ENCODE results near the gene DMD.

Gene DMD

DNA sequence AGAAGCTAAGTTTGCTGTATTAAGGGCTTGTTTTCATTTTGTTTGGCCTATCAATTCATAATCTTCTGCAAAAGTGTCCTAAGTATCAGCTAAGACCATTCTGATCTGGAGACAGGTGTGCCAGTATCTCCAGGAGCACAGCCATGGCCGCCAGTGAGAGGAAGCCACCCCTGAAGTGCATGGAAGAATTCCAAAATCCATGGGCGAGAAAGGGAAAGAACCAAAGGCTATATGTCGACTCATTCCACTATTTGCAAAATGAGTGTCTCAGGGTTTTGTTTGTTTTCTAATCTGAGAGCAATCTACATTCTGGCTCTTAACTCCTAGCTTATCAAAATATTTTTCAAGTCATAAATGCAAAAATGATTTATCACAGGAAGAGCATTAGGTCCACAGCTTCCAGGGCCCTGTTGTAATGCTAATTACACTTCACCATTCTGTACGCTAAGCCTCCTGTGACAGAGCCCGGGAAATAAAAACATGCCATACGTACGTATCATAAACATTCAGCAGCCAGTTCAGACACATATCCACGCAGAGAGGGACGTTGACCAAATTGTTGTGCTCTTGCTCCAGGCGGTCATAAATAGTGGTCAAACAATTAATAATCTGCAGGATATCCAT, 2002.2 kb downstream of the DMD start:
- Histone ChIP-seq H3K27me3 (ENCODE audit: control insufficient read depth, insufficient read depth, low read length) (no peaks in the 10 kb centered on the region), H3K4me1 (ENCODE audit: control insufficient read depth, insufficient read depth, low read length) (no peaks in the 10 kb centered on the region), H3K36me3 (ENCODE audit: control insufficient read depth, insufficient read depth, low read length) (no peaks in the 10 kb centered on the region), H3K9me3 (ENCODE audit: control insufficient read depth, low read length) (no peaks in the 10 kb centered on the region), H3K9ac (ENCODE audit: low read length) (no peak overlapping the region), H3K4me3 (ENCODE audit: low read length) (no peak overlapping the region)

DNA sequence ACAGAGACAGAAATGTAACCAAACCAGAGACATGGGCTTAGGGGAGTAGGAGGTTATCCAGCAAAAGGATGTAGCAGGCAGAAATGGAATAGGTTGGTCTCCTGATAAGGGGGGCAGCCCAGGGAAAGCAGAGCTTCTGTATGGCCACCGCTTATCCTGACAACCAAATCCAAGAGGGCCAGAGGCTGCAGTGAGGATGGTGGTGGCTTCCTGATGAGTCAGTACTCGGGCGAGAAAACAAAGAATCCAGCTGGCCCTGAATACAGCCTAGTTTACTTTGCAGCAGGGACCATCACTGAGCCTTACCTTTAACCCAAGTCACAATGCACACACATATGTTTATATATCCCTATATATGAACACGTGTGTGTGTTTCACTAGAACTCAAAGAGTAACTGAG, 2009.8 kb downstream of the DMD start:
- no peaks in the 10 kb centered on the region for H3K36me3 ChIP-seq (ENCODE audit: control insufficient read depth, insufficient read depth, low read length)
- no peak overlapping the region for H3K9ac ChIP-seq (ENCODE audit: low read length)
- H3K27me3 ChIP-seq (ENCODE audit: control insufficient read depth, insufficient read depth, low read length) = no peaks in the 10 kb centered on the region
- H3K4me3 ChIP-seq (ENCODE audit: low read length) = no peak overlapping the region
- no peaks in the 10 kb centered on the region for H3K9me3 ChIP-seq (ENCODE audit: control insufficient read depth, low read length)
- H3K4me1 ChIP-seq (ENCODE audit: control insufficient read depth, insufficient read depth, low read length) = no peaks in the 10 kb centered on the region

DNA sequence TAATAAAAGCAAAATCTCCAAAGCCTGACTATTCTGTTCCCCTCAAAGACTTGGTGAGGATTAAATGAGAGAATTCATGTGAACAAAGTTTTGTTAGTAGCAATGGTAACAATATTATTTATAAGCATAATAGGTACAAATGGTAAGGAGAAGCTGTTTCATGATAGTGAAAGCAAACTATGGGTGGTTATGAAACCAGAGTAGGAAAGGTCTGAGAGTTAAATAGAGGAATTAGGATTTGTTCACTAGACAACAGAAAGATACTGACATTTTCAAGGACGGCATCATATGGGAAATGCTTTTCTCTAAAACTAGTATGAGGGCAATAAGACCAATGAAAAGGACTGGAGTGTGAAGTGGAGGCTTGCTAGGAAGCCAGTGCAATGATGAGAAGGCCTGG, 2010.9 kb downstream of the DMD start:
- Histone ChIP-seq H3K36me3 (ENCODE audit: control insufficient read depth, insufficient read depth, low read length) (no peaks in the 10 kb centered on the region), H3K9ac (ENCODE audit: low read length) (no peak overlapping the region), H3K4me3 (ENCODE audit: low read length) (no peak overlapping the region), H3K9me3 (ENCODE audit: control insufficient read depth, low read length) (no peaks in the 10 kb centered on the region), H3K4me1 (ENCODE audit: control insufficient read depth, insufficient read depth, low read length) (no peaks in the 10 kb centered on the region), H3K27me3 (ENCODE audit: control insufficient read depth, insufficient read depth, low read length) (no peaks in the 10 kb centered on the region)

DNA sequence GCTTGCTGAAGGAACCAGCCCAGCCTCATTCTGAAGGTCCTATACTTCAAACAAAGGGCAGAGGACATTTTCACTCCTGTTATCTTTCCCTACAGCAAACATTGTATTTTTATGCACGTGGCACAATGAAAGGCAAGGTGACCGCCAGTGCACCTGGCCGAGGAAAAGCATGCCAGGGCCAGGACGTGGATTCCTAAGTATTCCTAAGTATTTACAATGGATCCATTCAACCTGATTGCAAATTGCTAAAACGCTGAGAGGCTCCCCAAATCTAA, 2011.6 kb downstream of the DMD start:
- no peak overlapping the region for H3K4me3 ChIP-seq (ENCODE audit: low read length)
- no peak overlapping the region for H3K9ac ChIP-seq (ENCODE audit: low read length)
- H3K36me3 ChIP-seq (ENCODE audit: control insufficient read depth, insufficient read depth, low read length) = no peaks in the 10 kb centered on the region
- no peaks in the 10 kb centered on the region for H3K4me1 ChIP-seq (ENCODE audit: control insufficient read depth, insufficient read depth, low read length)
- H3K9me3 ChIP-seq (ENCODE audit: control insufficient read depth, low read length) = no peaks in the 10 kb centered on the region
- H3K27me3 ChIP-seq (ENCODE audit: control insufficient read depth, insufficient read depth, low read length) = no peaks in the 10 kb centered on the region

DNA sequence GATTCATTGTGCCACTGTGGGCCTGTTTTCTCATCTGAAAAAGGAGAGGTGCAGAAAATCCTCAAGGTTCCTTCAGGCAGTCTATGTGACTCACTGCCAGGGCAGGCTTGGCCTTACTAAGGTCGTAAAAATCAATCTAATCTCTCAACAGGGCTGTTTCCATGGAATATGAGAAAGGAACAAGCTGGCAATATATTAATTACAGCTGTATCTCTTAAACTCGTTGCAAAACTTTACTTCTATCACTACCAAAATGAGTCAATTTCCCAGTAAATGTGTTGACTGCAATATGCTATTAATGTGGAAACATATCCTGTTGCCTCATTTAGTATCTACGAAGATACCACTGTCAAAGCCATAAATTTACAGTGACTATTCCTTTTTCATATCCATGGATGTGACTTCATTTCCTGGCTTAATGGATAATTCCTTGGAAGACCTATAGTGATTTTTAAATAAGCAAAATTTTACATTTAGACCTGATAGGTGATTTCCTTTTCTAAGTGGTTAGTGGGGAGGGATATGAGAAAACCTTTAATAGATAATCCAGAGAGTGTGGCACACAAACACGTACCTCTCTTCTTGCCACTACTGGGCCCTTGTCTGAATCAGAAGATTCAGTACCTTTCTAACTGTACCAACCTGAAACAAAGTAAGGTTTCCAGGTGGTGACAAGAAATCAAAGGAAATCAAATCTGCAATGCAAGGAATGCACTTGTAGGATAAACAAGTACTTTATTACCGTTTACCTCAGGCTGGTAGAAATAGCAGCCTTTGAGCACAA, 2012.1 kb downstream of the DMD start:
- no peaks in the 10 kb centered on the region for H3K9me3 ChIP-seq (ENCODE audit: control insufficient read depth, low read length)
- no peaks in the 10 kb centered on the region for H3K4me1 ChIP-seq (ENCODE audit: control insufficient read depth, insufficient read depth, low read length)
- no peak overlapping the region for H3K4me3 ChIP-seq (ENCODE audit: low read length)
- no peaks in the 10 kb centered on the region for H3K36me3 ChIP-seq (ENCODE audit: control insufficient read depth, insufficient read depth, low read length)
- no peaks in the 10 kb centered on the region for H3K27me3 ChIP-seq (ENCODE audit: control insufficient read depth, insufficient read depth, low read length)
- H3K9ac ChIP-seq (ENCODE audit: low read length) = no peak overlapping the region

DNA sequence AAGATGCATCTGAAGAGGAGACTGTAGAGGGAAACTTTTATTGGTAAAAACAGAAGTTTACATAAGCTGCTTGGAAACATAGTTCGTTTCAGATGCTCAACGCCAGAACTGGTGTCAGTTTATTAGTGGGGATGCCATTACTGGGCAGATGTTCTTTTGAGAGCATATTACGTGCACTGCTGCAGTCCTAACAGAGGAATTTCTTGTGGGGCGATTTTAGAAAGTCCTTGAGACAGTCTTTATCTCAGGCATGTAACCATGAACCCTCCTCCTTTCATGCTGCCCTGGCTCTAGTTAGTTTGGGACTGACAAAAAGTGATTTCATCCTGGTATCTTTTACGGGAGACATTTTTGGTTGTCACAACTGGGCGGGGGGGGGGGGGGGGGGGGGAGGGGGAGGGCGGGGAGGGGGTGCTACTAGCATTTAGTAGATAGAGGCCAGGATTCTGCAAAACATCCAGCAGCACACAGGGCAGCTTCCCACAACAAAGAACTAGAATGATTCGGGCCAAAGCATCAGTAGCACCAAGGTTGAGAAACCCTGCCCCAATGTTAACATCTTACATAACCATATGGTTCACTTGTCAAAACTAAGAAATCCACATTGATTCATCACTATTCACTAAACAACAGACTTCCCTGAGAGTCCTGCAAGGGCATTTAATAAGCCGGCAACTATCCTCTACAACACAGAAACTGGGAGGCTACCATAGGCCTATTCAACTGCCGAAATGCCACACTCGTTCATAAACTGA, 2021.0 kb downstream of the DMD start:
- Histone ChIP-seq H3K9me3 (ENCODE audit: control insufficient read depth, low read length) (no peaks in the 10 kb centered on the region), H3K4me1 (ENCODE audit: control insufficient read depth, insufficient read depth, low read length) (no peaks in the 10 kb centered on the region), H3K27me3 (ENCODE audit: control insufficient read depth, insufficient read depth, low read length) (no peaks in the 10 kb centered on the region), H3K4me3 (ENCODE audit: low read length) (no peak overlapping the region), H3K9ac (ENCODE audit: low read length) (no peak overlapping the region), H3K36me3 (ENCODE audit: control insufficient read depth, insufficient read depth, low read length) (no peaks in the 10 kb centered on the region)

DNA sequence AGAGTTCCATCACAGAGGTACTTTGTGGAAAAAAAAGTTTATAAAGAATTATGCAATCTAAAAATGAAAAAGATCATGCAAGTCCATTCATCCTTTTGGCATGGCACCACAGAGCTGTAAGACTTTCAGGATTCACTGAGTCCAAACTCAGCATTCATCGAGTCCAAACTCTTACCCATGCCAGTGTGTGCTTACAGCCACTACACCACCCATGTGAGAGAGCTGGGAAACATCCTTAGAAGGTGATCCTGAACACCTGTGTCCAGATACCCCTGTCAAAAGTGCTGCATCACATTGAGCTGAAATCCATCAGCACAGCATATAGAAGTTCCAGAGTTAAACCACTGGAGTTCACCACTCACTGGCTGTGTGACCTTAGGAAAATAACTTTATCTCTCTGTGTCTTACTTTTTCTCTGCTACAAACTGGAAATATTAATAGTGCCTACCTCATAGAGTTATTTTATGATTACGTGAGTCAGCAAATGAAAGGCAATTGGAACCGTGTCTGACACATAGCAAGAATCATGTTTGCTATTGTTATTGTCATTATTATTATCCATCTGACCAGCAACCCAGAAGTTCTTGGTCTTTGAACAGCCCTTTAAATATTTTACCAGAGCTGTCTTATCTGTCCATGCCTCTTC, 2024.5 kb downstream of the DMD start:
- H3K36me3 ChIP-seq (ENCODE audit: control insufficient read depth, insufficient read depth, low read length) = no peaks in the 10 kb centered on the region
- H3K4me3 ChIP-seq (ENCODE audit: low read length) = no peak overlapping the region
- H3K4me1 ChIP-seq (ENCODE audit: control insufficient read depth, insufficient read depth, low read length) = no peaks in the 10 kb centered on the region
- H3K27me3 ChIP-seq (ENCODE audit: control insufficient read depth, insufficient read depth, low read length) = no peaks in the 10 kb centered on the region
- no peak overlapping the region for H3K9ac ChIP-seq (ENCODE audit: low read length)
- H3K9me3 ChIP-seq (ENCODE audit: control insufficient read depth, low read length) = no peaks in the 10 kb centered on the region

DNA sequence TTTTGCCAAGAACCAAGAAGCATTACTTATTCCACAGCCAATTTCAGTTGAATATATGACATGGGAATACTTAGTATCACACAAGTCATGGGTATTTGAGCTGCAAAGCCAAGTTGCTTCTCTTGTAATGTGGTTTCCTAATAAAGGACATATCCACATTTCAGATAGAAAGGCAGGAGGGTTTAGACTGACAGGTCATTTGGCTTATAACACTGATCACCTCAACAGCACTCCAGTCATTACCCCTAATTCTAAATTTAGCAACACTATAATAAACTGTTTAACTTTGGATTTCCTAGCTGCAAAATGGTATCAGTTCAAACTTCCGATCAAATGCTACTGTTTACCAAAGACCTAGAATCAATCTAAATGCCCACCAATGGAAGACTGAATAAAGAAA, 2025.5 kb downstream of the DMD start:
- Histone ChIP-seq H3K36me3 (ENCODE audit: control insufficient read depth, insufficient read depth, low read length) (no peaks in the 10 kb centered on the region), H3K4me1 (ENCODE audit: control insufficient read depth, insufficient read depth, low read length) (no peaks in the 10 kb centered on the region), H3K9ac (ENCODE audit: low read length) (no peak overlapping the region), H3K27me3 (ENCODE audit: control insufficient read depth, insufficient read depth, low read length) (no peaks in the 10 kb centered on the region), H3K9me3 (ENCODE audit: control insufficient read depth, low read length) (no peaks in the 10 kb centered on the region), H3K4me3 (ENCODE audit: low read length) (no peak overlapping the region)

DNA sequence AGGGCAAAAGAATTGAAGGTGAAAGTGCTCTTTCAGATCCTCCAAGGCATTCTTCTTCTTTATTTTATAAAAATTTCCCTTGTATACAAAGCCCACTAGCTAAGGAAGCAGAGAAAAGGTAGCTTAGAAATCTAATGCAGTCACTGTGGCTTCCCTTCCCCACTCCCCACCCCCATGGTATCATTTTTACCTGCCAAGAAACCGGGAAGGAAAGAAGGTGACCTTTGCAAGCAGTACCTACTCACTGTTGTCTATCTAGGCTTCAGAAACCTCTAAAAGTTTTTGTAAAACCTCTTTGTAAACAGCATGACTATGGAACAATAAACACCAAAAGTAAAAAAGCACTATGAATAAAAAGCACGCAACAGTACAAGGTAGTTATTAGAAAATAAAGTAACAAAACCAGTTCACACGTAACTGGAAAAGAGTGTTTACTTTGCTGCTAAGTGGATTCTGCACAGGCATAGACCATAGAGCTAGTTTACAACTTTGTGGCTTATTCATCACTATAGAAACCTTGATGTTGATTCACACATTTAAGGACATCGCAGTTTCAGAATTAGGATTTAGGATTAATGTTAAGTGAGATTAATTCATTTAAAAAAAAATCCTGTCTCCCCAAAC, 2029.9 kb downstream of the DMD start:
- no peak overlapping the region for H3K4me3 ChIP-seq (ENCODE audit: low read length)
- H3K9me3 ChIP-seq (ENCODE audit: control insufficient read depth, low read length) = no peaks in the 10 kb centered on the region
- H3K27me3 ChIP-seq (ENCODE audit: control insufficient read depth, insufficient read depth, low read length) = no peaks in the 10 kb centered on the region
- no peaks in the 10 kb centered on the region for H3K36me3 ChIP-seq (ENCODE audit: control insufficient read depth, insufficient read depth, low read length)
- no peaks in the 10 kb centered on the region for H3K4me1 ChIP-seq (ENCODE audit: control insufficient read depth, insufficient read depth, low read length)
- no peak overlapping the region for H3K9ac ChIP-seq (ENCODE audit: low read length)

DNA sequence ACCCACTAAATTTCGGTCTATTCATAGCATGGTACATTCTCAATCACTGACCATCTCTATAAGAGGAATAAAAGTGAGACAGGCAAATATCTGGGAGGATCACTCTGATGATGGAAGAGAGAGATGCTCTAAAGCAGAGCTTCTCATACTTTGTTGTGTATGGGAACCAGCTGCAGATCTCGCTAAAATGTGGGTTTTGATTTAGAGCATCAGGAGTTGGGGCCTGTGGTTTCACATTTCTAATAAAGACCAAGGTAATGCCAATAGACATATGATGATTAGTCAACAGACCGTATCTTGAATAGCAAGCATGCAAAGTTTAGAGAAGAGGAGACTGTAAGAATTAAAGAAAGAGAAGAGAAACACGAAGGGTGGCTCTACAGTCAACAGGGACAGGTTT, 2032.1 kb downstream of the DMD start:
- no peak overlapping the region for H3K4me3 ChIP-seq (ENCODE audit: low read length)
- no peaks in the 10 kb centered on the region for H3K4me1 ChIP-seq (ENCODE audit: control insufficient read depth, insufficient read depth, low read length)
- no peak overlapping the region for H3K9ac ChIP-seq (ENCODE audit: low read length)

DNA sequence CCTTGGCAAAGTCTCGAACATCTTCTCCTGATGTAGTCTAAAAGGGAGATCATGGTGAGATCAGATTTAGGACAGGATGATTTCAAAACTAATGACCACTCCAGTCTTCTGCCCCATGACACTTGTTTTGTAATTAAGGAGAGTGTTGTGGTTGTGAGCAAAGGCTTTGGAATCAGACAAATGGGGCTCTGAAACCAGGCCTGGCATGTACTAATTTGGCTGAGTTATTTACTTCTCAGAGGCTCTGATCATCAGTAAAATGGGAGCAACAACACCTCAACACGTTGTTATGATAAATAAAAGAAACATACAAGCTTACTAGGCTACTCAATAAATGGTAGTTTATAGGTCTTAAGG, 2032.6 kb downstream of the DMD start:
- no peaks in the 10 kb centered on the region for H3K36me3 ChIP-seq (ENCODE audit: control insufficient read depth, insufficient read depth, low read length)
- H3K9ac ChIP-seq (ENCODE audit: low read length) = no peak overlapping the region
- H3K4me1 ChIP-seq (ENCODE audit: control insufficient read depth, insufficient read depth, low read length) = no peaks in the 10 kb centered on the region
- no peaks in the 10 kb centered on the region for H3K9me3 ChIP-seq (ENCODE audit: control insufficient read depth, low read length)
- H3K4me3 ChIP-seq (ENCODE audit: low read length) = no peak overlapping the region
- no peaks in the 10 kb centered on the region for H3K27me3 ChIP-seq (ENCODE audit: control insufficient read depth, insufficient read depth, low read length)

More for the DNA sequence above, 2032.1 kb downstream of the DMD start:
- Histone ChIP-seq H3K27me3 (ENCODE audit: control insufficient read depth, insufficient read depth, low read length) (no peaks in the 10 kb centered on the region), H3K36me3 (ENCODE audit: control insufficient read depth, insufficient read depth, low read length) (no peaks in the 10 kb centered on the region), H3K9me3 (ENCODE audit: control insufficient read depth, low read length) (no peaks in the 10 kb centered on the region)

Measured in mucosa of stomach (tissue), 1 donor.